Neuronal stem cell (in vitro differentiated cells): Measurements from ENCODE around the gene TMEM163.

Source experiments
- DNase-seq: peaks from one replicate; pipeline ENCODE4 v3.0.0-alpha.2; 2013; ENCODE audit warnings: low spot score
- H2AFZ ChIP-seq: one replicate; pipeline ENCODE4 v1.6.1; 2013; ENCODE audit warnings: mild to moderate bottlenecking, low read length, inconsistent platforms
- H2AK5ac ChIP-seq: 2 replicates; pipeline ENCODE4 v1.6.1; 2013; ENCODE audit warnings: low read depth, mild to moderate bottlenecking, inconsistent platforms, low read length, moderate library complexity, mixed read lengths
- H2BK120ac ChIP-seq: 2 replicates; pipeline ENCODE4 v1.6.1; 2013; ENCODE audit warnings: low read depth, mild to moderate bottlenecking, inconsistent platforms, low read length, moderate library complexity, mixed read lengths
- H2BK12ac ChIP-seq: one replicate; pipeline ENCODE4 v1.6.1; 2013; ENCODE audit warnings: low read length, inconsistent platforms
- H2BK15ac ChIP-seq: 2 replicates; pipeline ENCODE4 v1.6.1; 2013; ENCODE audit warnings: mild to moderate bottlenecking, low read length, inconsistent platforms, mixed read lengths
- H2BK5ac ChIP-seq: one replicate; pipeline ENCODE4 v1.6.1; 2013; ENCODE audit warnings: inconsistent platforms, mild to moderate bottlenecking, low read length, moderate library complexity
- H3K14ac ChIP-seq: one replicate; pipeline ENCODE4 v1.6.1; 2013; ENCODE audit warnings: low read length, inconsistent platforms
- H3K18ac ChIP-seq: 2 replicates; pipeline ENCODE4 v1.6.1; 2013; ENCODE audit warnings: low read length, inconsistent platforms
- H3K23ac ChIP-seq: 2 replicates; pipeline ENCODE4 v1.6.1; 2013; ENCODE audit warnings: low read depth, mild to moderate bottlenecking, mixed read lengths, low read length, inconsistent platforms; ENCODE audit not compliant: poor library complexity
- H3K27ac ChIP-seq: replicated peaks from 3 replicates; pipeline ENCODE4 v1.5.1; 2013; ENCODE audit warnings: low read length, inconsistent platforms
- H3K27me3 ChIP-seq, 3 experiments: 2 replicates each; pipeline ENCODE4 v1.6.1; 2013; ENCODE audit warnings: low read length in 3 of 3, mild to moderate bottlenecking in 2 of 3, inconsistent platforms in 1 of 3, low read depth in 1 of 3, mixed read lengths in 1 of 3, moderate library complexity in 1 of 3; ENCODE audit not compliant: control insufficient read depth in 3 of 3, insufficient read depth in 3 of 3
- H3K36me3 ChIP-seq, 2 donors: replicated peaks in 1 of 2; 2 replicates each; pipeline ENCODE4 v1.6.1; 2013; ENCODE audit warnings: low read length in 2 of 2; ENCODE audit not compliant: control insufficient read depth in 2 of 2, insufficient read depth in 2 of 2
- H3K4ac ChIP-seq: 2 replicates; pipeline ENCODE4 v1.6.1; 2013; ENCODE audit warnings: inconsistent platforms, mild to moderate bottlenecking, low read length, moderate library complexity
- H3K4me1 ChIP-seq, 2 donors: 1 replicate in 1 of 2; 2 replicates in 1 of 2; pipeline ENCODE4 v1.6.1; 2013; ENCODE audit warnings: low read length in 2 of 2, low read depth in 1 of 2; ENCODE audit not compliant: control insufficient read depth in 2 of 2, insufficient read depth in 1 of 2
- H3K4me2 ChIP-seq: one replicate; pipeline ENCODE4 v1.6.1; 2013; ENCODE audit warnings: mild to moderate bottlenecking, low read length, inconsistent platforms; ENCODE audit not compliant: insufficient read depth, poor library complexity, severe bottlenecking
- H3K4me3 ChIP-seq, 2 donors: 2 replicates each; pipeline ENCODE4 v1.5.1; 2013; ENCODE audit warnings: low read length in 2 of 2, mild to moderate bottlenecking in 2 of 2, inconsistent platforms in 1 of 2, moderate library complexity in 1 of 2
- H3K79me1 ChIP-seq: one replicate; pipeline ENCODE4 v1.6.1; 2013; ENCODE audit warnings: low read depth, mild to moderate bottlenecking, inconsistent platforms, low read length, moderate library complexity
- H3K9ac ChIP-seq: one replicate; pipeline ENCODE4 v1.6.1; 2013; ENCODE audit warnings: mild to moderate bottlenecking, low read depth, low read length, inconsistent platforms; ENCODE audit not compliant: poor library complexity
- H3K9me3 ChIP-seq, 2 donors: replicated peaks in 1 of 2; 2 replicates each; pipeline versions ENCODE3 to v1.6.1; 2013; ENCODE audit warnings: low read length in 2 of 2, mild to moderate bottlenecking in 2 of 2, inconsistent platforms in 1 of 2, low read depth in 1 of 2, mixed read lengths in 1 of 2, moderate library complexity in 1 of 2; ENCODE audit not compliant: control insufficient read depth in 2 of 2, insufficient read depth in 1 of 2
- H4K8ac ChIP-seq: one replicate; pipeline ENCODE4 v1.6.1; 2013; ENCODE audit warnings: low read depth, mild to moderate bottlenecking, inconsistent platforms, low read length, moderate library complexity
- H4K91ac ChIP-seq: one replicate; pipeline ENCODE4 v1.6.1; 2013; ENCODE audit warnings: low read length, low read depth, mild to moderate bottlenecking, inconsistent platforms; ENCODE audit not compliant: poor library complexity
- WGBS, 2 donors: extraction: QIAGEN DNeasy Blood & Tissue Kit; methylation state at CpG; one replicate each; pipeline ENCODE4 v1.1.7; 2013; ENCODE audit warnings: missing lambda C conversion rate in 2 of 2, mixed read lengths in 1 of 2; ENCODE audit not compliant: insufficient read length in 2 of 2, insufficient replicate concordance in 1 of 2; ENCODE audit errors: extremely low coverage in 2 of 2; 5-methylcytosine and 5-hydroxymethylcytosine counted together

Gene TMEM163

DNA sequence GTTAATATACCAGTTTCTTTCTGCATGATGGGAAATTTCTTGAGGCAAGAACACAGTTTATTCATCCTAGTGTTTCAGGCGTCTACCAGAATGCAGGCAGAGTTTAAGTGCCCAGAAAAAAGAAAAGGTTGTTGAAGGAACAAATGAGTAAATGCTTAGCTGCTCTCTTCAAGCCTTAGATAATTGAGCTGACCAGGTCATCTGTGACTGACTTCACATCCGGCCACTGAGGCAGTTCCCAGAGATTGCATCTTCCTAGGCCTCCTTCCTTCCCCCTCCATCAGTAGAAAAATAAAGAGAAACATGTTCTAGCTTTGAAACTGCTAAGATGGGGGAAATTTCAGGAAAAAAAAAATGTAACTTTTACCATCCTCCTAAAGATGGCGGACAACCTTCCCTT is 9.4 kb upstream of the TMEM163 start:
- H3K4me2 ChIP-seq, result no peak overlapping the region
- no peak overlapping the region for H3K27ac ChIP-seq
- no peak overlapping the region for H3K4ac ChIP-seq
- DNase-seq, result no peak
- H4K91ac ChIP-seq, result no peak overlapping the region
- H2AFZ ChIP-seq, result no peak overlapping the region
- H3K9me3 ChIP-seq, result peaks cover 0 to 3% of the 10 kb centered on the region in 2 donors
- H3K27me3 ChIP-seq, result peaks cover 0 to 4% (median 0%) of the 10 kb centered on the region in 3 experiments
- H2BK120ac ChIP-seq, result no peak overlapping the region
- H3K18ac ChIP-seq, result no peak overlapping the region
- no peak overlapping the region for H4K8ac ChIP-seq
- WGBS, 2 donors, result no CpG with 5 or more reads among the region's 3 CpGs
- no peak overlapping the region for H3K9ac ChIP-seq
- H3K36me3 ChIP-seq, result no peaks in the 10 kb centered on the region
- H3K79me1 ChIP-seq, result no peaks in the 10 kb centered on the region
- H2BK15ac ChIP-seq, result no peak overlapping the region
- no peak overlapping the region for H3K14ac ChIP-seq
- H2AK5ac ChIP-seq, result no peak overlapping the region
- H3K4me1 ChIP-seq, result no peaks in the 10 kb centered on the region
- H3K4me3 ChIP-seq, result no peak overlapping the region
- H2BK5ac ChIP-seq, result no peak overlapping the region
- no peak overlapping the region for H2BK12ac ChIP-seq
- no peak overlapping the region for H3K23ac ChIP-seq

- Histone ChIP-seq H3K4me1 (no peaks in the 10 kb centered on the region), H4K8ac (no peak overlapping the region), H3K27me3 (peaks cover 0 to 4% (median 0%) of the 10 kb centered on the region in 3 experiments), H3K79me1 (no peaks in the 10 kb centered on the region), H3K9ac (no peak overlapping the region), H2AK5ac (no peak overlapping the region), H3K4me2 (no peak overlapping the region), H3K18ac (no peak overlapping the region), H2BK12ac (no peak overlapping the region), H2BK5ac (no peak overlapping the region), H3K27ac (no peak overlapping the region), H3K4me3 (no peak overlapping the region), H3K4ac (no peak overlapping the region), H4K91ac (no peak overlapping the region), H2BK15ac (no peak overlapping the region), H3K14ac (no peak overlapping the region), H2BK120ac (no peak overlapping the region), H3K9me3 (peaks cover 0 to 3% of the 10 kb centered on the region in 2 donors), H3K36me3 (no peaks in the 10 kb centered on the region), H3K23ac (no peak overlapping the region), H2AFZ (no peak overlapping the region)
- DNase-seq, result no peak
- no CpG with 5 or more reads among the region's 4 CpGs for WGBS, 2 donors
Observed at GRCh38 chr2:134727385-134727784, 8.6 kb upstream of the TMEM163 start.

DNA sequence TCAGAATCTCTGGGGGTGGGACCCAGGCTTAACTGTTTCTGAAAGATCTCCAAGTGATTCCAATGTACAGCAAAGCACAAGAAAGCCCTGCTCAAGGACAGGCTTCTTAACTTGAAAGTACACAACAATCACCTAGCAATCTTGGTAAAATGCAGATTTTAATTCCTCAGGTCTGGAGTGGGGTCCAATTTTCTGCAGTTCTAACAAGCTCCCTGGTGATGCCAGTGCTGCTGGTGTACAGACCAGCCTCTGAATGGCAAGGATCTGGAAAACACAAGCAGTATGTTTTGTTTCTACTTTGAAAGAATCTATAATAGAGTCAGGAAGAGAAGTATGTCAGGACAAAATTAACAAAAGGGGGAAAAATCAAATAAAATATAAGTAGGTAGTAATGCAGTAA is 7.8 kb upstream of the TMEM163 start:
- no peak overlapping the region for H2BK120ac ChIP-seq
- no peak overlapping the region for H3K23ac ChIP-seq
- no peaks in the 10 kb centered on the region for H3K4me1 ChIP-seq
- H3K27ac ChIP-seq, result no peak overlapping the region
- H2BK15ac ChIP-seq, result no peak overlapping the region
- H3K4ac ChIP-seq, result no peak overlapping the region
- no peak overlapping the region for H4K91ac ChIP-seq
- no peaks in the 10 kb centered on the region for H3K79me1 ChIP-seq
- peaks cover 0 to 8% (median 0%) of the 10 kb centered on the region in 3 experiments for H3K27me3 ChIP-seq
- H3K14ac ChIP-seq, result no peak overlapping the region
- no peak overlapping the region for H2BK5ac ChIP-seq
- no peaks in the 10 kb centered on the region for H3K36me3 ChIP-seq
- H3K4me3 ChIP-seq, result no peak overlapping the region
- H3K9ac ChIP-seq, result no peak overlapping the region
- peaks cover 0 to 3% of the 10 kb centered on the region in 2 donors for H3K9me3 ChIP-seq
- H2BK12ac ChIP-seq, result no peak overlapping the region
- H4K8ac ChIP-seq, result no peak overlapping the region
- H3K18ac ChIP-seq, result no peak overlapping the region
- H3K4me2 ChIP-seq, result no peak overlapping the region
- no peak overlapping the region for H2AFZ ChIP-seq
- no peak overlapping the region for H2AK5ac ChIP-seq
- no peak for DNase-seq

GRCh38 chr2:134725876-134726275 is 7.1 kb upstream of the TMEM163 start:
- H4K91ac ChIP-seq, result no peak overlapping the region
- no peak overlapping the region for H3K4me2 ChIP-seq
- no peak overlapping the region for H3K14ac ChIP-seq
- H3K4ac ChIP-seq, result no peak overlapping the region
- H2BK120ac ChIP-seq, result no peak overlapping the region
- no peak overlapping the region for H2AFZ ChIP-seq
- H3K23ac ChIP-seq, result no peak overlapping the region
- no peak for DNase-seq
- H3K9ac ChIP-seq, result no peak overlapping the region
- H3K27ac ChIP-seq, result no peak overlapping the region
- no peaks in the 10 kb centered on the region for H3K36me3 ChIP-seq
- no peaks in the 10 kb centered on the region for H3K79me1 ChIP-seq
- no peaks in the 10 kb centered on the region for H3K4me1 ChIP-seq
- no peak overlapping the region for H3K4me3 ChIP-seq
- H2AK5ac ChIP-seq, result no peak overlapping the region
- no peak overlapping the region for H4K8ac ChIP-seq
- H2BK12ac ChIP-seq, result no peak overlapping the region
- no peak overlapping the region for H2BK5ac ChIP-seq
- no peak overlapping the region for H3K18ac ChIP-seq
- peaks cover 0 to 13% (median 0%) of the 10 kb centered on the region in 3 experiments for H3K27me3 ChIP-seq
- H2BK15ac ChIP-seq, result no peak overlapping the region
- no peaks in the 10 kb centered on the region for H3K9me3 ChIP-seq
